GM12878 (cell line): ENCODE data around the gene MRGPRF. TPM values are rescaled to one million over a fixed set of nuclear protein-coding genes. Genes with fewer than 3 reads are reported as not detected.

Experiments
- ATAC-seq: fragments of 200-7000 bp; cut with Tn5 transposase; 3 replicates; pipeline ENCODE4 v1.9.1; 2020; ENCODE audit warnings: mild to moderate bottlenecking, moderate library complexity
- BruUV-seq: library from RNA; stranded (reverse); fragments of 400-500 nt; replicated peaks from 2 replicates; lab custom pipeline; 2021; lab: Mats Ljungman, UMichigan
- CTCF ChIA-PET: fragments of 300-600 bp; sonication (Branson Sonifier 250); formaldehyde crosslinking; extraction: SDS; loops from one replicate; lab custom pipeline; 2021; ENCODE audit warnings: inconsistent platforms; lab: Yijun Ruan, JAX
- POLR2A ChIA-PET: fragments of 350-600 bp; formaldehyde crosslinking; extraction: SDS; loops from one replicate; lab custom pipeline; 2021; ENCODE audit warnings: inconsistent platforms; lab: Charles Lee
- RAD21 ChIA-PET: fragments of 300-600 bp; sonication (Branson Sonifier 250); formaldehyde crosslinking; loops from one replicate; lab custom pipeline; 2023; ENCODE audit warnings: antibody characterized with exemption; ENCODE audit not compliant: unreplicated experiment; lab: Charles Lee
- SMC1A ChIA-PET: fragments of 300-600 bp; sonication (Branson Sonifier 250); formaldehyde crosslinking; loops from one replicate; lab custom pipeline; 2023; ENCODE audit not compliant: unreplicated experiment, uncharacterized antibody; lab: Charles Lee
- DNase-seq: peaks from one replicate; pipeline ENCODE4 v3.0.0-alpha.2; 2011; ENCODE audit warnings: low read depth, low spot score
- FAIRE-seq: peaks from 3 replicates; lab custom pipeline; 2011; peaks lifted over from hg19 to GRCh38; lab: Jason Lieb, UNC
- H2AFZ ChIP-seq: 2 replicates; pipeline ENCODE4 v1.6.0; 2011; ENCODE audit warnings: low read depth, low read length, control low read depth; ENCODE audit not compliant: control insufficient read depth
- H3K27ac ChIP-seq: 2 replicates; pipeline ENCODE4 v1.5.1; 2011; ENCODE audit warnings: control low read depth; ENCODE audit not compliant: control insufficient read depth, insufficient read depth
- H3K27me3 ChIP-seq, 2 experiments: replicated peaks in 1 of 2; 2 replicates each; pipeline versions ENCODE4 v1.6.0 to v1.6.1; 2011; ENCODE audit warnings: low read length in 1 of 2; ENCODE audit not compliant: control insufficient read depth in 2 of 2, insufficient read depth in 2 of 2
- H3K36me3 ChIP-seq, 2 experiments: 2 replicates each; pipeline ENCODE4 v1.5.1; 2011; ENCODE audit warnings: low read length in 1 of 2; ENCODE audit not compliant: control insufficient read depth in 2 of 2, insufficient read depth in 2 of 2
- H3K4me1 ChIP-seq: 2 replicates; pipeline ENCODE4 v1.6.1; 2011; ENCODE audit warnings: mild to moderate bottlenecking, low read length, moderate library complexity, mixed read lengths; ENCODE audit not compliant: control insufficient read depth, insufficient read depth
- H3K4me2 ChIP-seq: 2 replicates; pipeline ENCODE4 v1.6.0; 2011; ENCODE audit warnings: control low read depth; ENCODE audit not compliant: control insufficient read depth, insufficient read depth
- H3K4me3 ChIP-seq: fragments of 200-600 bp; sonication (generic); 2 replicates; pipeline ENCODE4 v1.5.1; 2016
- H3K79me2 ChIP-seq: 2 replicates; pipeline ENCODE4 v1.6.0; 2011; ENCODE audit warnings: low read length; ENCODE audit not compliant: control insufficient read depth, insufficient read depth
- H3K9ac ChIP-seq: 2 replicates; pipeline ENCODE4 v1.8.0; 2011; ENCODE audit warnings: low read length, control low read depth, mixed read lengths; ENCODE audit not compliant: control insufficient read depth, insufficient read depth
- H3K9me3 ChIP-seq: replicated peaks from 3 replicates; pipeline ENCODE4 v1.5.1; 2011; ENCODE audit warnings: mild to moderate bottlenecking, low read length; ENCODE audit not compliant: control insufficient read depth, insufficient read depth
- H4K20me1 ChIP-seq: 2 replicates; pipeline ENCODE4 v1.6.0; 2011; ENCODE audit not compliant: control insufficient read depth, insufficient read depth
- CHD2 ChIP-seq: IDR thresholded peaks from 2 replicates; pipeline ENCODE4 v1.6.1; 2011; ENCODE audit warnings: low read depth, low read length, improper control_type of control experiment, borderline replicate concordance
- CHD4 ChIP-seq: fragments of 200-600 bp; sonication (generic); IDR thresholded peaks from 2 replicates; pipeline ENCODE4 v1.6.1; 2016; ENCODE audit warnings: mild to moderate bottlenecking
- E2F4 ChIP-seq: IDR thresholded peaks from 2 replicates; pipeline ENCODE4 v1.6.1; 2012; ENCODE audit warnings: low read depth, low read length, improper control_type of control experiment
- EED ChIP-seq: sonication (generic); IDR thresholded peaks from 2 replicates; pipeline ENCODE4 v1.6.1; 2016; ENCODE audit warnings: antibody characterized with exemption, low read depth
- FOS ChIP-seq: IDR thresholded peaks from 3 replicates; pipeline ENCODE4 v1.6.1; 2011; ENCODE audit warnings: borderline replicate concordance; ENCODE audit not compliant: insufficient read length; ENCODE audit errors: extremely low read depth
- HSF1 ChIP-seq: fragments of 150-350 bp; IDR thresholded peaks from 2 replicates; pipeline ENCODE4 v1.6.1; 2014; ENCODE audit warnings: mild to moderate bottlenecking, low read depth, low read length
- IKZF1 ChIP-seq: fragments of 450-650 bp; conservative IDR thresholded peaks from 2 replicates; pipeline ENCODE4 v1.6.1; 2017; ENCODE audit warnings: antibody characterized with exemption, mild to moderate bottlenecking
- IRF5 ChIP-seq: fragments of 450-650 bp; IDR thresholded peaks from 2 replicates; pipeline ENCODE4 v1.6.1; 2017; ENCODE audit warnings: borderline replicate concordance
- MTA3 ChIP-seq: IDR thresholded peaks from 2 replicates; pipeline ENCODE4 v1.6.1; 2012; ENCODE audit warnings: low read length, inconsistent platforms, borderline replicate concordance
- MYB ChIP-seq: fragments of 150-350 bp; IDR thresholded peaks from 2 replicates; pipeline ENCODE4 v1.6.1; 2014; ENCODE audit warnings: mild to moderate bottlenecking, low read depth, low read length, borderline replicate concordance
- MYC ChIP-seq: IDR thresholded peaks from 2 replicates; pipeline ENCODE4 v1.6.1; 2011; ENCODE audit warnings: mild to moderate bottlenecking, low read length, moderate library complexity, inconsistent platforms; ENCODE audit not compliant: insufficient read depth, insufficient replicate concordance, insufficient read length, severe bottlenecking
- PBX3 ChIP-seq: IDR thresholded peaks from 2 replicates; pipeline ENCODE4 v1.6.1; 2011; ENCODE audit warnings: mild to moderate bottlenecking, low read depth, low read length, moderate library complexity; ENCODE audit not compliant: insufficient replicate concordance
- SMAD5 ChIP-seq: IDR thresholded peaks from 2 replicates; pipeline ENCODE4 v1.6.1; 2016; ENCODE audit warnings: antibody characterized with exemption, low read depth
- TARDBP ChIP-seq: IDR thresholded peaks from 2 replicates; pipeline ENCODE4 v1.6.1; 2016; ENCODE audit warnings: borderline replicate concordance
- USF1 ChIP-seq: IDR thresholded peaks from 2 replicates; pipeline ENCODE4 v1.6.1; 2011; ENCODE audit warnings: borderline replicate concordance, low read depth, mild to moderate bottlenecking, moderate library complexity, mixed read lengths, low read length; ENCODE audit not compliant: insufficient read depth; ENCODE audit errors: extremely low read length
- YBX1 ChIP-seq: fragments of 450-650 bp; IDR thresholded peaks from 2 replicates; pipeline ENCODE4 v1.6.1; 2016; ENCODE audit warnings: antibody characterized with exemption
- WGBS: methylation state at CpG from one replicate; pipeline ENCODE4 v1.1.6; 2016; ENCODE audit warnings: low lambda C conversion rate; ENCODE audit not compliant: insufficient replicate concordance, insufficient coverage; ENCODE audit errors: missing lambda C conversion rate; 5-methylcytosine and 5-hydroxymethylcytosine counted together
- in situ Hi-C: fragments of 300-500 bp; cut with MboI; formaldehyde crosslinking; loops from 9 replicates; pipeline ENCODE4 v1.14.3; 2018; ENCODE audit warnings: mixed read lengths
- intact Hi-C: fragments of 100-400 bp; cut with micrococcal nuclease; formaldehyde crosslinking; loops from one replicate; pipeline ENCODE4 v1.14.2; 2022; ENCODE audit not compliant: unreplicated experiment
- polyA plus RNA-seq, 11 experiments: library from polyadenylated mRNA; depleted of rRNA in 4 of 11; unstranded in 6 of 11; stranded (reverse) in 5 of 11; fragments of >200 nt; fragmentation: Nextera tagmentation in 4 of 11; fragmentation: Illumina TruSeq in 1 of 11; extraction: Ambion mirVana in 4 of 11; extraction: Trizol in 1 of 11; gene quantifications; 1 replicate in 1 of 11; 2 replicates in 10 of 11; pipeline versions ENCODE4 v1.2.1 to v1.2.3, GENCODE V29; 2011 to 2016; ENCODE audit warnings: inconsistent platforms in 2 of 11, missing spikeins in 2 of 11, low read depth in 1 of 11
- total RNA-seq, 4 experiments: library from RNA; depleted of rRNA in 3 of 4; stranded (reverse); fragments of >200 nt in 3 of 4; fragmentation: Illumina TruSeq in 1 of 4; extraction: Trizol in 1 of 4; gene quantifications; 2 replicates each; pipeline versions ENCODE4 v1.2.1 to v1.2.3, GENCODE V29; 2013 to 2021

MRGPRF gene
- total and polyA plus RNA-seq, 10 of the 15 experiments (the other 5 are each of a cell fraction or from before 2014, with no cell fraction given), result not detected

GRCh38 chr11:68968306-68969250, 44.5 kb downstream of the MRGPRF start:
- DNase-seq (no peak), ATAC-seq (no peak), FAIRE-seq (no peak)
- Histone ChIP-seq H3K36me3 (no peaks in the 10 kb centered on the region), H4K20me1 (no peaks in the 10 kb centered on the region), H2AFZ (no peak overlapping the region), H3K27ac (no peak overlapping the region), H3K4me3 (no peak overlapping the region), H3K79me2 (no peaks in the 10 kb centered on the region), H3K4me2 (no peak overlapping the region), H3K9me3 (peaks cover 4% of the 10 kb centered on the region; the same call in 2 of the 3 replicates), H3K4me1 (no peaks in the 10 kb centered on the region), H3K9ac (no peak overlapping the region), H3K27me3 (no peaks in the 10 kb centered on the region; a peak in 1 of 4 replicates)
- POLR2A ChIA-PET, result no interaction called here
- intact Hi-C loops (no loop called here), in situ Hi-C loops (no loop called here)
- SMC1A ChIA-PET, result no interaction called here
- CTCF ChIA-PET, result no interaction called here
- WGBS, result 52% methylated on average over 29 of the region's 29 CpGs
- BruUV-seq, result no TSS peak
- RAD21 ChIA-PET, result no interaction called here
- TF ChIP-seq USF1, result no peak
- no peak for TF ChIP-seq YBX1
- TF ChIP-seq MYC, result no peak
- TF ChIP-seq SMAD5, result no peak
- no peak for TF ChIP-seq PBX3
- no peak for TF ChIP-seq HSF1
- no peak for TF ChIP-seq MYB
- no peak for TF ChIP-seq E2F4
- TF ChIP-seq IRF5, result no peak
- TF ChIP-seq MTA3, result no peak
- no peak for TF ChIP-seq EED
- no peak for TF ChIP-seq CHD4
- no peak for TF ChIP-seq TARDBP
- TF ChIP-seq FOS, result no peak
- no peak for TF ChIP-seq CHD2
- no peak for TF ChIP-seq IKZF1
